22Rv1 (cell line): ENCODE results near the gene SLC26A9.

Source experiments
- H3K27ac ChIP-seq: fragments of 450-650 bp; 2 replicates; pipeline ENCODE4 v1.5.1; 2017
- ZFX ChIP-seq: fragments of 450-650 bp; IDR thresholded peaks from 2 replicates; pipeline ENCODE4 v1.6.1; 2017; ENCODE audit warnings: antibody characterized with exemption, borderline replicate concordance
- TF ChIP-seq, protein P1 (sequence below): fragments of 450-650 bp; IDR thresholded peaks from 2 replicates; pipeline ENCODE4 v1.5.1; 2017; ENCODE audit warnings: mild to moderate bottlenecking

The SLC26A9 gene

GRCh38 chr1:205954819-205955404, 11.7 kb upstream of the SLC26A9 start:
- TF ChIP-seq ZFX = no peak
- TF ChIP-seq, protein P1, sequence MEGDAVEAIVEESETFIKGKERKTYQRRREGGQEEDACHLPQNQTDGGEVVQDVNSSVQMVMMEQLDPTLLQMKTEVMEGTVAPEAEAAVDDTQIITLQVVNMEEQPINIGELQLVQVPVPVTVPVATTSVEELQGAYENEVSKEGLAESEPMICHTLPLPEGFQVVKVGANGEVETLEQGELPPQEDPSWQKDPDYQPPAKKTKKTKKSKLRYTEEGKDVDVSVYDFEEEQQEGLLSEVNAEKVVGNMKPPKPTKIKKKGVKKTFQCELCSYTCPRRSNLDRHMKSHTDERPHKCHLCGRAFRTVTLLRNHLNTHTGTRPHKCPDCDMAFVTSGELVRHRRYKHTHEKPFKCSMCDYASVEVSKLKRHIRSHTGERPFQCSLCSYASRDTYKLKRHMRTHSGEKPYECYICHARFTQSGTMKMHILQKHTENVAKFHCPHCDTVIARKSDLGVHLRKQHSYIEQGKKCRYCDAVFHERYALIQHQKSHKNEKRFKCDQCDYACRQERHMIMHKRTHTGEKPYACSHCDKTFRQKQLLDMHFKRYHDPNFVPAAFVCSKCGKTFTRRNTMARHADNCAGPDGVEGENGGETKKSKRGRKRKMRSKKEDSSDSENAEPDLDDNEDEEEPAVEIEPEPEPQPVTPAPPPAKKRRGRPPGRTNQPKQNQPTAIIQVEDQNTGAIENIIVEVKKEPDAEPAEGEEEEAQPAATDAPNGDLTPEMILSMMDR = no peak
- no peak overlapping the region for H3K27ac ChIP-seq

- TF ChIP-seq, protein P1 = no peak
- TF ChIP-seq ZFX = no peak
- H3K27ac ChIP-seq = no peak overlapping the region
Measured at GRCh38 chr1:205951746-205952145, 8.5 kb upstream of the SLC26A9 start.

DNA sequence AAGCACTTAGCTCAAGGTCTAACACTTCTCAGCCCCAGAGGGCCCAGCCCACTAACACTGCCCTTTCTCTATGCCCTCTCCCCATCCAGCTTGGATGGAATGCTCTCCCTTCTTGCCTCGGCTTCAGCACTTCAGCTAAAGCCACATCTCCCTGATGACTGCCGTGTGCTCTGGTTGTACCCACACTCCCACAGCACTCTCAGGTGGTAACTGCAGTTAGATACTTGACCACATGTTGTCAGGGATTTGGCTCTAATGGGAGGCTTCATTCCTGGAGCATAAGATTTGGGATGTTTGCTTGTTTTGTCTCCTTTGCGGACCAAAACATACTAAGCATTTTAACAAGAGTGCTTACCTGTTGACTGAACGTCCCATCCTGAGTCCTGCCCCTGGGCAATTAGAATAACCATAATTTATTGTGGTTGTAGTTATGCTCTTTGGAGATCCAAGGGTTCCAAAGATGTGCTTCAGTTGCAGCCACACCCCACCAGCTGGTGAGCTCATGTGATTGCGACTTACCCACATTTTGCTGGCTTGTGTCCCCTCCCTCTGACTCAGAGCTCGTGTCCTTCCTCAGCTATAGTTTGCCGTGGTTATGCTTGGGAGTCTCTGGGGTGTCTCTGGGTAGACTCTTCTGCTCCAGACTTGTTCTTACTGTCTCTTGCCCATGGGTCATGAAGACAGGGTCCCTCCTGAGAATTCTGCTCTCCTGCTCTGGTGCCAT, 7.7 kb upstream of the SLC26A9 start:
- H3K27ac ChIP-seq = no peak overlapping the region
- TF ChIP-seq, protein P1 = no peak
- TF ChIP-seq ZFX = no peak

DNA sequence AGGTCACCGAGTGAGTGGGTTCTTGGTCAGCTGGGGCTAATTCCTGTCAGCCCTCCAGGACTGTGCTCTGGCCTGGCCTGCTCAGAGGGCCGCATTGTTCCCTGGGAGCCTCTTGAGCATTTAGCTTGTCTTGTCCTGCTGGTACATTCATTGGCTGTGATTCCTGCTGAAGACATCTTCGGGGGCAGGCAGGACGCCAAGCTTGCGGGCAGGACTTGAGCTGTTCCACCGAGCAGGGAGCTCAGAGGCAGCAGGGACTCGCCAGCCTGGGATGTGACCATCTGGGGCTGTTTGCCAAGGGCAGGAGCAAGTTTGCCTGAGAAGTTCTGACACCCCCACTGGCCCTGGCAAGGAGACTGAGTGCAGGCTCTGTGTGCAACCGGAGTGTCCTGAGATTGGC, 7.0 kb upstream of the SLC26A9 start:
- TF ChIP-seq ZFX = no peak
- TF ChIP-seq, protein P1 = no peak
- H3K27ac ChIP-seq = no peak overlapping the region

GRCh38 chr1:205949753-205950152, 6.5 kb upstream of the SLC26A9 start:
- TF ChIP-seq, protein P1 = no peak
- no peak for TF ChIP-seq ZFX
- no peak overlapping the region for H3K27ac ChIP-seq

GRCh38 chr1:205948886-205949285, 5.6 kb upstream of the SLC26A9 start:
- TF ChIP-seq, protein P1 = no peak
- no peak for TF ChIP-seq ZFX
- no peak overlapping the region for H3K27ac ChIP-seq

DNA sequence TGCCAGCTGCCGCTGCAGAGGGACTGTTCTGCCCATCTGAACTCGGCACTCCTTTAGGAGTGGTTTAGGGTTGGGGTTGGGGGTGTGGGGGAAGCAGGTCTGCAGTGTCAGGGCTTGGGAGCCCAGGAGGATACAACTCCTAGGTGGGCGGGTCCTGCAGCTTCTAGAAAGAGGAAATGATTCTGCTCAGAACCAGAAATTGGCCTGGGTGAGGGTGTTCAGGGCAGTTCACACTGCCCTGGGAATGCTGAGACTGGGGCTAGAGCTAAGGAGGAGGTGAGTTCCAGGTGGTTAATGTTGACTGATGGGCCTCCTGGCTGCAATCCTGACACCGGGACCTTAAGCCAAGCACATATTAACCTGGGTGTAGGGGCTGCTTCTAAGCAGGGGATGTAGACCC, 4.8 kb upstream of the SLC26A9 start:
- no peak overlapping the region for H3K27ac ChIP-seq
- TF ChIP-seq ZFX = no peak
- TF ChIP-seq, protein P1 = no peak
